ENCODE data around the gene FPGT. TPM values are rescaled to one million over a fixed set of nuclear protein-coding genes. Genes with fewer than 3 reads are reported as not detected.

Gene FPGT
- total and polyA plus RNA-seq, 10 donors = 3.6 to 28.0 (median 15.0) TPM

DNA sequence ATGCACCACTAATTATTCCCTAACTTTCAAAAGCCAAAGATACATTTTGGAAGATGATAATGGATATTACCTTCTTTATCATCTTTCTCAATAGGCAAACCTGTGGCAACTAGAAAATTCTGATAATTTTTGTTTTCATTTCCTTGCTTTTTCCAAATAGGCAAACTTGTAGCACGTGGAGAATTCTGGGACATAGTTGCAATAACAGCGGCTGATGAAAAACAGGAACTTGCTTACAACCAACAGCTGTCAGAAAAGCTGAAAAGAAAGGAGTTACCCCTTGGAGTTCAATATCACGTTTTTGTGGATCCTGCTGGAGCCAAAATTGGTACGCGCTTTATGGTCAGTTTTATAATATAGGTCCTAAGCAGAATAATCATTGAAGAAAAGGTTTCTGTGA lies 1.5 kb downstream of the FPGT start:
- H3K4me3 ChIP-seq = peak overlapping the region in 6 of 8 donors; percentile 52 to 66 (median 56)

DNA sequence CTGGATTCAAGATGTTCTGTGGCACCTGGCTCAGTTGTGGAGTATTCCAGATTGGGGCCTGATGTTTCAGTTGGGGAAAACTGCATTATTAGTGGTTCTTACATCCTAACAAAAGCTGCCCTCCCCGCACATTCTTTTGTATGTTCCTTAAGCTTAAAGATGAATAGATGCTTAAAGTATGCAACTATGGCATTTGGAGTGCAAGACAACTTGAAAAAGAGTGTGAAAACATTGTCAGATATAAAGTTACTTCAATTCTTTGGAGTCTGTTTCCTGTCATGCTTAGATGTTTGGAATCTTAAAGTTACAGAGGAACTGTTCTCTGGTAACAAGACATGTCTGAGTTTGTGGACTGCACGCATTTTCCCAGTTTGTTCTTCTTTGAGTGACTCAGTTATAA lies 7.2 kb downstream of the FPGT start:
- Histone ChIP-seq H3K4me3 (no peak overlapping the region), H3K9me3 (peaks cover 0 to 2% (median 0%) of the 10 kb centered on the region in 8 donors), H3K27ac (no peak overlapping the region), H3K4me1 (peaks cover 0 to 13% (median 0%) of the 10 kb centered on the region in 6 donors), H3K36me3 (peaks cover 0 to 63% (median 18%) of the 10 kb centered on the region in 6 donors), H3K27me3 (replicated peaks in 1 of 7) (no peaks in the 10 kb centered on the region)
- intact Hi-C loops (cut with DNase I; ENCODE audit: low total_unique reads) = no loop called here
- TF ChIP-seq POLR2AphosphoS5 (IDR thresholded peaks at IDR 0.05) (no peak), POLR2A (IDR thresholded peaks at IDR 0.05) (no peak)
- TF ChIP-seq, protein P1, sequence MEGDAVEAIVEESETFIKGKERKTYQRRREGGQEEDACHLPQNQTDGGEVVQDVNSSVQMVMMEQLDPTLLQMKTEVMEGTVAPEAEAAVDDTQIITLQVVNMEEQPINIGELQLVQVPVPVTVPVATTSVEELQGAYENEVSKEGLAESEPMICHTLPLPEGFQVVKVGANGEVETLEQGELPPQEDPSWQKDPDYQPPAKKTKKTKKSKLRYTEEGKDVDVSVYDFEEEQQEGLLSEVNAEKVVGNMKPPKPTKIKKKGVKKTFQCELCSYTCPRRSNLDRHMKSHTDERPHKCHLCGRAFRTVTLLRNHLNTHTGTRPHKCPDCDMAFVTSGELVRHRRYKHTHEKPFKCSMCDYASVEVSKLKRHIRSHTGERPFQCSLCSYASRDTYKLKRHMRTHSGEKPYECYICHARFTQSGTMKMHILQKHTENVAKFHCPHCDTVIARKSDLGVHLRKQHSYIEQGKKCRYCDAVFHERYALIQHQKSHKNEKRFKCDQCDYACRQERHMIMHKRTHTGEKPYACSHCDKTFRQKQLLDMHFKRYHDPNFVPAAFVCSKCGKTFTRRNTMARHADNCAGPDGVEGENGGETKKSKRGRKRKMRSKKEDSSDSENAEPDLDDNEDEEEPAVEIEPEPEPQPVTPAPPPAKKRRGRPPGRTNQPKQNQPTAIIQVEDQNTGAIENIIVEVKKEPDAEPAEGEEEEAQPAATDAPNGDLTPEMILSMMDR (IDR thresholded peaks at IDR 0.05 in 8 of 11, conservative IDR thresholded peaks at IDR 0.05 in 3 of 11) = no peak
- 76 to 90% (median 85%) methylated on average over 2 of the region's 2 CpGs for WGBS, 5 donors
- no peak for DNase-seq

More for the DNA sequence above, 1.5 kb downstream of the FPGT start:
- Histone ChIP-seq H3K36me3 (peaks cover 0 to 41% (median 15%) of the 10 kb centered on the region in 6 donors), H3K9me3 (no peaks in the 10 kb centered on the region), H3K27me3 (replicated peaks in 1 of 7) (no peaks in the 10 kb centered on the region), H3K4me1 (peaks cover 0 to 41% (median 18%) of the 10 kb centered on the region in 6 donors), H3K27ac (peak overlapping the region in 3 of 8 donors; percentile 87 to 91 (median 91))
- DNase-seq = no peak
- intact Hi-C loops (cut with DNase I; ENCODE audit: low total_unique reads) = no loop called here
- no peak for TF ChIP-seq POLR2AphosphoS5 (IDR thresholded peaks at IDR 0.05)
- TF ChIP-seq POLR2A (IDR thresholded peaks at IDR 0.05) = no peak
- TF ChIP-seq, protein P1 (IDR thresholded peaks at IDR 0.05 in 8 of 11, conservative IDR thresholded peaks at IDR 0.05 in 3 of 11) = no peak
- WGBS, 5 donors = 43 to 60% (median 52%) methylated on average over 5 of the region's 5 CpGs

DNA sequence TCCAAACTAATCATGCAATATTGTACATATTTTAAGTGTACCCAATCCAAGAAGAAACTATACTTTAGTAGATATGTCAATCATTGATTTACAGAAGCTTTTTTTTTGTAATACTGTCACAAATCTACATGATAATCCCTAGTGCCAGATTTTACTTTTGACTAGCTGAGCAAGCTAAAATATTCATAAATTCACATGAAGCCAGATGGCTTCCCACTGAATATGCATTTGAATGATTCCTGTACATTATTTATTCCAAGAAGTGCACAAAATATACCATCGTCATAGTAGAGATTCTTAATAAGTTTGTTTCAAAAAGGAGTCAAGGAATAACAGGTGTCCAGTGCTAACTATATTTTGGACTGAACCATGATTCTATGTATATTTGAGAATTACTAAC lies 17.2 kb downstream of the FPGT start:
- intact Hi-C loops (cut with DNase I; ENCODE audit: low total_unique reads) = no loop called here
- no peak overlapping the region for H3K27ac ChIP-seq
- 90 to 97% (median 92%) methylated on average over 1 of the region's 1 CpG for WGBS, 5 donors
- TF ChIP-seq POLR2A (IDR thresholded peaks at IDR 0.05) = no peak
- no peak for TF ChIP-seq POLR2AphosphoS5 (IDR thresholded peaks at IDR 0.05)
- TF ChIP-seq, protein P1 (IDR thresholded peaks at IDR 0.05 in 8 of 11, conservative IDR thresholded peaks at IDR 0.05 in 3 of 11) = no peak
- no peaks in the 10 kb centered on the region for H3K27me3 ChIP-seq (replicated peaks in 1 of 7)
- no peak for DNase-seq
- H3K4me1 ChIP-seq = no peaks in the 10 kb centered on the region
- H3K4me3 ChIP-seq = no peak overlapping the region
- H3K36me3 ChIP-seq = no peaks in the 10 kb centered on the region
- H3K9me3 ChIP-seq = peaks cover 0 to 4% (median 0%) of the 10 kb centered on the region in 8 donors

DNA sequence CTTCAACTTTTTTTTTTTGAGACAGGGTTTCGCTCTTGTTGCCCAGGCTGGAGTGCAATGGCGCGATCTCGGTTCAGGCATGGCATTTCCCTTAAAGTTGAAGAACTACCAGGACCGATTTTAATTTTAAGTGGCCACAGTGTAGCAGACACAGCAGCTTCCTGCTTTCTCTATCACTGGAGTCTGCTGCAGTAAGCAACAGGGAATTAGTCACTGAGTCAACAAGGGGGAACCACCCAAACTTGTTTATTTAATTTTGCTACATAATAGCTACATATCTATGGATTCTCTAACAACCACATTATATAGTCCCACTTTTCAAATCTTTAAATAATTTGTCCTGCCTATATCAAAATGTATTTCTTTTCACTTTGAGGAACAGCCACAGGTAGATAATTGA lies 24.7 kb downstream of the FPGT start:
- Histone ChIP-seq H3K27ac (no peak overlapping the region), H3K9me3 (peaks cover 2 to 51% (median 34%) of the 10 kb centered on the region in 8 donors), H3K36me3 (no peaks in the 10 kb centered on the region), H3K27me3 (replicated peaks in 1 of 7) (no peaks in the 10 kb centered on the region), H3K4me3 (no peak overlapping the region), H3K4me1 (no peaks in the 10 kb centered on the region)
- intact Hi-C loops (cut with DNase I; ENCODE audit: low total_unique reads) = no loop called here
- WGBS, 5 donors = 92 to 98% (median 96%) methylated on average over 5 of the region's 5 CpGs
- no peak for DNase-seq
- TF ChIP-seq POLR2A (IDR thresholded peaks at IDR 0.05) (no peak), POLR2AphosphoS5 (IDR thresholded peaks at IDR 0.05) (no peak)
- TF ChIP-seq, protein P1 (IDR thresholded peaks at IDR 0.05 in 8 of 11, conservative IDR thresholded peaks at IDR 0.05 in 3 of 11) = no peak
